A673 (cell line): ENCODE data around the gene TEFM. TPM values are rescaled to one million over a fixed set of nuclear protein-coding genes. Genes with fewer than 3 reads are reported as not detected.

ENCODE experiments used
- Bru-seq: library from RNA; stranded (reverse); fragments of 400-500 nt; gene quantifications from one replicate; lab custom pipeline; 2021; lab: Mats Ljungman, UMichigan
- BruChase-seq, 2 experiments: library from RNA; stranded (reverse); fragments of 400-500 nt; gene quantifications; one replicate each; lab custom pipeline; 2021; lab: Mats Ljungman, UMichigan
- BruUV-seq: library from RNA; stranded (reverse); fragments of 400-500 nt; replicated peaks from 2 replicates; lab custom pipeline; 2021; lab: Mats Ljungman, UMichigan
- CTCF ChIA-PET: fragments of 300-600 bp; sonication (Branson Sonifier 250); formaldehyde crosslinking; loops from one replicate; lab custom pipeline; 2022; ENCODE audit warnings: antibody characterized with exemption; lab: Charles Lee
- POLR2A ChIA-PET: fragments of 300-600 bp; sonication (Branson Sonifier 250); formaldehyde crosslinking; loops from one replicate; lab custom pipeline; 2022; ENCODE audit warnings: antibody characterized with exemption; ENCODE audit not compliant: low non-redundant PET; lab: Charles Lee
- DNase-seq: peaks from one replicate; pipeline ENCODE4 v3.0.0-alpha.2; 2015; ENCODE audit warnings: low spot score
- H3K27ac ChIP-seq: fragments of 200-600 bp; sonication (generic); 2 replicates; pipeline ENCODE4 v1.5.1; 2016; ENCODE audit warnings: mixed run types, low read depth, mild to moderate bottlenecking, mixed read lengths, antibody characterized with exemption, low read length; ENCODE audit not compliant: poor library complexity, severe bottlenecking
- H3K27me3 ChIP-seq: fragments of 200-600 bp; sonication (generic); replicated peaks from 2 replicates; pipeline ENCODE4 v1.6.1; 2017; ENCODE audit warnings: mixed run types, low read depth, mild to moderate bottlenecking, mixed read lengths, antibody characterized with exemption, low read length; ENCODE audit not compliant: insufficient read depth, poor library complexity
- H3K36me3 ChIP-seq: fragments of 200-600 bp; sonication (generic); 2 replicates; pipeline ENCODE4 v1.6.1; 2016; ENCODE audit warnings: mixed run types, mild to moderate bottlenecking, mixed read lengths, antibody characterized with exemption, low read length; ENCODE audit not compliant: insufficient read depth, poor library complexity, severe bottlenecking
- H3K4me1 ChIP-seq: fragments of 200-600 bp; sonication (generic); 2 replicates; pipeline ENCODE4 v1.6.1; 2017; ENCODE audit warnings: mixed run types, mild to moderate bottlenecking, mixed read lengths, antibody characterized with exemption, low read length; ENCODE audit not compliant: insufficient read depth, poor library complexity, severe bottlenecking
- H3K4me3 ChIP-seq: fragments of 200-600 bp; sonication (generic); 2 replicates; pipeline ENCODE4 v1.5.1; 2016; ENCODE audit warnings: low read depth, mixed run types, mild to moderate bottlenecking, mixed read lengths, low read length; ENCODE audit not compliant: poor library complexity, severe bottlenecking
- H3K9me3 ChIP-seq: fragments of 200-600 bp; sonication (generic); 2 replicates; pipeline ENCODE4 v1.6.1; 2016; ENCODE audit warnings: mixed run types, low read depth, mild to moderate bottlenecking, mixed read lengths, antibody characterized with exemption, low read length; ENCODE audit not compliant: poor library complexity, severe bottlenecking
- EZH2 ChIP-seq: fragments of 200-600 bp; sonication (generic); IDR thresholded peaks from 2 replicates; pipeline ENCODE4 v1.6.1; 2017; ENCODE audit warnings: borderline replicate concordance, low read depth, mild to moderate bottlenecking, mixed read lengths, antibody characterized with exemption, low read length; ENCODE audit not compliant: poor library complexity, severe bottlenecking
- intact Hi-C: fragments of 100-400 bp; cut with micrococcal nuclease; formaldehyde crosslinking; loops from one replicate; pipeline ENCODE4 v1.10.0; 2022; ENCODE audit not compliant: unreplicated experiment
- long read RNA-seq: library from polyadenylated mRNA; stranded (forward); transcript quantifications from one replicate; pipeline ENCODE4 v2.0.0, GENCODE V29; 2022
- total RNA-seq: library from RNA; stranded (reverse); gene quantifications from 2 replicates; pipeline ENCODE4 v1.2.3, GENCODE V29; 2021
- TF ChIP-seq, protein P1 (sequence below): fragments of 300-800, 200-600 bp; sonication (generic); conservative IDR thresholded peaks from 2 replicates; pipeline ENCODE4 v1.5.1; 2017; ENCODE audit warnings: low read depth, mild to moderate bottlenecking, antibody characterized with exemption, low read length, moderate library complexity, mixed read lengths

The TEFM gene, protein sequence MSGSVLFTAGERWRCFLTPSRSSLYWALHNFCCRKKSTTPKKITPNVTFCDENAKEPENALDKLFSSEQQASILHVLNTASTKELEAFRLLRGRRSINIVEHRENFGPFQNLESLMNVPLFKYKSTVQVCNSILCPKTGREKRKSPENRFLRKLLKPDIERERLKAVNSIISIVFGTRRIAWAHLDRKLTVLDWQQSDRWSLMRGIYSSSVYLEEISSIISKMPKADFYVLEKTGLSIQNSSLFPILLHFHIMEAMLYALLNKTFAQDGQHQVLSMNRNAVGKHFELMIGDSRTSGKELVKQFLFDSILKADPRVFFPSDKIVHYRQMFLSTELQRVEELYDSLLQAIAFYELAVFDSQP
- total RNA-seq: 7.2 and 11.4 TPM in 2 replicates
- percentile 64 among the genes with signal in this experiment for Bru-seq, nascent RNA
- percentile 67 among the genes with signal in this experiment for BruChase-seq, experiment 1, labeled RNA remaining after a 2-hour chase
- percentile 61 among the genes with signal in this experiment for BruChase-seq, experiment 2, labeled RNA remaining after a 6-hour chase
- long read RNA-seq, transcript TEFM-205 (4 exons, 1,891 nt): major isoform, 7 of 12 reads
- long read RNA-seq, partial matches to known transcripts: 1 of 12 reads
- long read RNA-seq, other reads (novel, unspliced or antisense): 2 of 12 reads

DNA sequence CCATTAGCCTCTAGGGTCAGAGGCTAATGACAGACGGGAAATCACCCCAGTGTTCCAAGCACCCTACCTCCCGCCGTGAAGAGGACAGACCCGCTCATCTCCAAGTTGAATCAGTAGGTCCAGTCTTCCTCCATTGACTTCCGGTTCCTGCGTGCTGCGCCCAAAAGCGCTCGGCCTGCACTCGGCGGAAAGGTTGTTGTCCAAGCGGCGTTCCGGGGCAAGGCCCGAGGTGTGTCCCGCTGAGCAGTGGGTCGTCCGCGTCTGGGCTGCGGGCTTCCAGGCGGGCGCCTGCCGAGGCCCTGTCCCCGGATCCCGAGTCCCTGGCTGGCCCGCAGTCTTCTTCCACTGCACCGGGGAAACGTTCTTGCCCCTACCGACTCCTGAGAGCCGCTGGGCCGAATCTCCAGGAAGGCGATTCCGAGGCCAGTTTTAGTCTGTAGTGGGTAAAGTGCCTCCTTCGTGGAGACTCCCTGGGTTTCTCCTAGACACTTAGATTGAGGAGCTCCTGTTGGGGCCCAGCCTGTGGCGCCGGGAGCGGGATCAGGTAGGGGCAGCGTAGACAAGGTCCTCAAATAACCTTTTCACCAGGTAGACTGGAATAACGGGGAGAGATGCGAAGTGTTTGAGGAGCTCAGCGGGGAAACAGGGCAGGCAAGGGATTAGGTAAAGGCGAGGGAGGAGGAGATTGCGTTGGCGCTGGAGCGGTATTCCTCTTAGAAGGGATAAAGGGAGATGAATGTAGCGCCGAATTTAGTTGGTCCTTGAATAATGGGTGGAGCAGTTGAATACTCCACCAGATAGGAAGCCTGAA is at the start of gene TEFM:
TSS of gene TEFM (minus strand) at position 138 of the 811 bp plus-strand sequence. CDS start at position 98, 40 bp downstream.
- TSS peak; percentile 78 for BruUV-seq
- no peaks in the 10 kb centered on the region for H3K36me3 ChIP-seq
- H3K4me3 ChIP-seq: peak within 1 kb of the TSS; percentile 82
- ChIA-PET CTCF (interaction anchor here (0.5 kb wide), 1 partner anchor 1098 kb away, joined by 4 read pairs; no protein-coding TSS in a partner anchor), POLR2A (interaction anchor here (0.6 kb wide), 1 partner anchor 76 kb away, joined by 3 read pairs; no protein-coding TSS in a partner anchor)
- no peaks in the 10 kb centered on the region for H3K27me3 ChIP-seq
- DNase-seq: peak; percentile 88
- H3K27ac ChIP-seq: peak within 1 kb of the TSS; percentile 84
- H3K4me1 ChIP-seq: no peaks in the 10 kb centered on the region
- H3K9me3 ChIP-seq: no peaks in the 10 kb centered on the region
- intact Hi-C loops: no loop called here
- no peak for TF ChIP-seq EZH2
- TF ChIP-seq, protein P1, sequence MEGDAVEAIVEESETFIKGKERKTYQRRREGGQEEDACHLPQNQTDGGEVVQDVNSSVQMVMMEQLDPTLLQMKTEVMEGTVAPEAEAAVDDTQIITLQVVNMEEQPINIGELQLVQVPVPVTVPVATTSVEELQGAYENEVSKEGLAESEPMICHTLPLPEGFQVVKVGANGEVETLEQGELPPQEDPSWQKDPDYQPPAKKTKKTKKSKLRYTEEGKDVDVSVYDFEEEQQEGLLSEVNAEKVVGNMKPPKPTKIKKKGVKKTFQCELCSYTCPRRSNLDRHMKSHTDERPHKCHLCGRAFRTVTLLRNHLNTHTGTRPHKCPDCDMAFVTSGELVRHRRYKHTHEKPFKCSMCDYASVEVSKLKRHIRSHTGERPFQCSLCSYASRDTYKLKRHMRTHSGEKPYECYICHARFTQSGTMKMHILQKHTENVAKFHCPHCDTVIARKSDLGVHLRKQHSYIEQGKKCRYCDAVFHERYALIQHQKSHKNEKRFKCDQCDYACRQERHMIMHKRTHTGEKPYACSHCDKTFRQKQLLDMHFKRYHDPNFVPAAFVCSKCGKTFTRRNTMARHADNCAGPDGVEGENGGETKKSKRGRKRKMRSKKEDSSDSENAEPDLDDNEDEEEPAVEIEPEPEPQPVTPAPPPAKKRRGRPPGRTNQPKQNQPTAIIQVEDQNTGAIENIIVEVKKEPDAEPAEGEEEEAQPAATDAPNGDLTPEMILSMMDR: no peak

DNA sequence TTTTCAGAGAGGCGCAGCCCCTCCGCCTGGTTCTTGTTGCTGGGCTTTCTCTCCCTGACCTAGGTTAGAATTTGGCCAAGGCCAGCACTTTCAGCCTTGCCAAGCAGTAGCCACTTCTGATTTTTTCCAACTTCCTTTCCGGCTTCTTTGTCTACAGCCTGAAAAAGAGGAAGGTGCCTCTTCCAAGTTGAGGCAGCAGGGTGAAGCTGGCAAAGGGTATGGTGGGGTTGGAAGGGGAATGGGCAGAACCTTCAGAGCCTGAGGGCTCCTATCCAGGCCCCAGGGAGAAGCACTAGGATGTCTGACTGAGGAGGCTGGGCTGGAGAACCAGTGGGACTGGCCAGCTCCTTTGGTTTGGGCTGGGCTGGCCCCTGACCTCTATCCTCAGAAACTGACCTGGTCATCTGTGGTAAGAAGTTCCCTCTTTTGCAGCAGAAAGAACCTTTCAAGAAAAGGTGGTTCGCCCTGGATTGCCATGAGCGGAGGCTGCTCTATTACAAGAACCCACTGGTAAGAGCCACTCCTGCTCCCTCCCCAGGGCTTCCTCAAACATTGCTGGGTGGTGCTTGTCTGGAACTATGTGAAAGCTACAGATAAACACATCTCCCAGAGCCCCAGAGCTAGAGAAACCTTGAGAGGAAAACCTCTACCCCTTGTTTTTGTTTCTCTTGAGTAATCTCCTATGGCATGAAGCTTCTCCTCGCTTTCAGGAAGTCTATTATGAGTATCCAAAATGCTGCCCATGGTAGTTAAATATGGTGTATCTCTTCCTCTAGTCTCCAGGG is 48.2 kb upstream of the TEFM start:
- ChIA-PET POLR2A (no interaction called here), CTCF (interaction anchor here (0.6 kb wide), 1 partner anchor 80 kb away, joined by 5 read pairs; no protein-coding TSS in a partner anchor)
- no peaks in the 10 kb centered on the region for H3K27me3 ChIP-seq
- no peak overlapping the region for H3K4me3 ChIP-seq
- H3K27ac ChIP-seq: no peak overlapping the region
- H3K36me3 ChIP-seq: no peaks in the 10 kb centered on the region
- no TSS peak for BruUV-seq
- intact Hi-C loops: no loop called here
- no peaks in the 10 kb centered on the region for H3K9me3 ChIP-seq
- no peaks in the 10 kb centered on the region for H3K4me1 ChIP-seq
- no peak for TF ChIP-seq EZH2
- TF ChIP-seq, protein P1: no peak
- no peak for DNase-seq
